Endometrium (tissue), 2 donors: ENCODE data around the gene SH3RF3.

ENCODE experiments used
- FAIRE-seq: peaks from 2 replicates; lab custom pipeline; 2012; peaks lifted over from hg19 to GRCh38; lab: Jason Lieb, UNC
- donor health status: control.
- donor health status: control.

The SH3RF3 gene

GRCh38 chr2:109183871-109184270 lies 54.9 kb downstream of the SH3RF3 start:
- no peak for FAIRE-seq

GRCh38 chr2:109184368-109184767 lies 55.4 kb downstream of the SH3RF3 start:
- no peak for FAIRE-seq

- no peak for FAIRE-seq
These were observed 56.3 kb downstream of the SH3RF3 start for GRCh38 chr2:109185338-109185737.

GRCh38 chr2:109185821-109186570 lies 57.0 kb downstream of the SH3RF3 start:
- FAIRE-seq: no peak

GRCh38 chr2:109186656-109187250 lies 57.7 kb downstream of the SH3RF3 start:
- FAIRE-seq: no peak

- FAIRE-seq: no peak
These were observed 58.9 kb downstream of the SH3RF3 start for GRCh38 chr2:109187711-109188495.

GRCh38 chr2:109188496-109188890 lies 59.5 kb downstream of the SH3RF3 start:
- no peak for FAIRE-seq

GRCh38 chr2:109188898-109189297 lies 59.9 kb downstream of the SH3RF3 start:
- FAIRE-seq: no peak

- FAIRE-seq: no peak
These were observed 60.7 kb downstream of the SH3RF3 start for GRCh38 chr2:109189751-109190150.

GRCh38 chr2:109193807-109194619 lies 65.0 kb downstream of the SH3RF3 start:
- no peak for FAIRE-seq

- no peak for FAIRE-seq
These were observed 65.6 kb downstream of the SH3RF3 start for GRCh38 chr2:109194620-109194937.

GRCh38 chr2:109195193-109196045 lies 66.4 kb downstream of the SH3RF3 start:
- FAIRE-seq: no peak

- FAIRE-seq: no peak
These were observed 67.3 kb downstream of the SH3RF3 start for GRCh38 chr2:109196081-109196875.

- FAIRE-seq: no peak
These were observed 68.8 kb downstream of the SH3RF3 start for GRCh38 chr2:109197491-109198418.

- no peak for FAIRE-seq
These were observed 70.8 kb downstream of the SH3RF3 start for GRCh38 chr2:109199790-109200189.

- FAIRE-seq: no peak
These were observed 71.8 kb downstream of the SH3RF3 start for GRCh38 chr2:109200616-109201464.

- FAIRE-seq: no peak
These were observed 72.7 kb downstream of the SH3RF3 start for GRCh38 chr2:109201465-109202327.

GRCh38 chr2:109202486-109202885 lies 73.5 kb downstream of the SH3RF3 start:
- FAIRE-seq: no peak
